Measurements from ENCODE around the gene SURF4.
"Not testable (repeated sequence)": the region's sequence is repeated elsewhere in the genome, so short reads cannot be mapped to it uniquely, and the experiment has no call there.

SURF4 gene

DNA sequence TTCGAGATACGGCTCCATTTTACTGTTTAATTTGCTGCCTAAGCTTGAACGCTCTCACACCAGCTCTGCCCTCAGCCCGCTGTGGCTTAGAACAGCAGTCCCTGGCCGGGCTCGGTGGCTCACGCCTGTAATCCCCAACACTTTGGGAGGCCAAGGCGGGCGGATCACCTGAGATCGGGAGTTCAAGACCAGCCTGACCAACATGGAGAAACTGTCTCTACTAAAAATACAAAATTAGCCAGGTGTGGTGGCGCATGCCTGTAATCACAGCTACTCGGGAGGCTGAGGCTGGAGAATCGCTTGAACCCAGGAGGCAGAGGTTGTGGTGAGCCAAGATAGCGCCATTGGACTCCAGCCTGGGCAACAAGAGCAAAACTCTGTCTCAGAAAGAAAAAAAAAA lies 1.4 kb upstream of the SURF4 start:
- CTCF ChIA-PET, result interaction anchor here (1.3 kb wide), 1 partner anchor 191 kb away, joined by 5 read pairs; no protein-coding TSS in a partner anchor
- Mint-ChIP-seq H3K27me3 (peaks cover 15% of the 10 kb centered on the region), H3K36me3 (peaks cover 13% of the 10 kb centered on the region), H3K4me1 (peaks cover 30% of the 10 kb centered on the region), H3K4me3 (peak overlapping the region; percentile 63)
- H3K27ac Mint-ChIP-seq, H3K9me3 Mint-ChIP-seq, DNase-seq: not testable (repeated sequence)

GRCh38 chr9:133375116-133375723 lies 640 bp downstream of the SURF4 start:
- peak overlapping the region; percentile 98 for H3K27ac Mint-ChIP-seq
- CTCF ChIA-PET, result no interaction called here

DNA sequence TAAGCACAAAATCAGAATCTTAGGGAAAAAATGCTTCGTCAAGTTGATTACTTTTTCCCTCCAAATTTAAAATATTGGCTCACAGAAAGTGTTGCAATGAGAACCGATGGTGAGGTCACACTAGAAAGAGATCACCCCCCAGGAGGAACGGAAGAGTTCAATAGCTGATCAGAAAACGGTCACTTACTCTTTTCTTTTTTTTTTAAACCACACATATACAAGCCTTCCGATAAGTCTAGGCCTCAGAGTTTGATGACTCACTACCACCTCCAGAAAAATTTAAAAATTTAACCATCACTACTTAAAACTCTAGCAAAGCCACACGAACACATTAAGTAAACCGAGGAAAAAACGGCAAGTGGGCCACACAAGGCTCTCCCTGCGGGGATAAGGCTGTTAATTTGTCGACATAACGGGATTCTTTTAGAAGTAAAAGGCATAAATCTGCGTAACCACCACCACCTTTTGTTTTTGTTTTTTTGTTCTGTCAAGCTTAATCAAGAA lies 1.2 kb downstream of the SURF4 start:
- peak overlapping the region; percentile 98 for H3K27ac Mint-ChIP-seq
- H3K4me3 Mint-ChIP-seq, result peak overlapping the region; percentile 92
- no peaks in the 10 kb centered on the region for H3K9me3 Mint-ChIP-seq
- peaks cover 15% of the 10 kb centered on the region for H3K27me3 Mint-ChIP-seq
- H3K4me1 Mint-ChIP-seq, result peaks cover 56% of the 10 kb centered on the region
- CTCF ChIA-PET, result no interaction called here
- H3K36me3 Mint-ChIP-seq, result peaks cover 27% of the 10 kb centered on the region
- DNase-seq, result no peak

More at GRCh38 chr9:133375116-133375723, 640 bp downstream of the SURF4 start:
- peak; percentile 42 for DNase-seq
- Mint-ChIP-seq H3K9me3 (no peaks in the 10 kb centered on the region), H3K4me3 (peak overlapping the region; percentile 92), H3K27me3 (peaks cover 15% of the 10 kb centered on the region), H3K36me3 (peaks cover 21% of the 10 kb centered on the region), H3K4me1 (peaks cover 50% of the 10 kb centered on the region)

- peaks cover 41% of the 10 kb centered on the region for H3K36me3 Mint-ChIP-seq
- CTCF ChIA-PET, result interaction anchor here (0.7 to 3.9 kb wide), 9 partner anchors 9 to 33 kb away, joined by 3 to 32 read pairs (median 6); partner anchors contain the start of genes MED22, RPL7A, SURF1 and SURF2
- H3K4me3 Mint-ChIP-seq, result peak overlapping the region; percentile 64
- peaks cover 71% of the 10 kb centered on the region for H3K4me1 Mint-ChIP-seq
- DNase-seq, result no peak
- peak overlapping the region; percentile 96 for H3K27ac Mint-ChIP-seq
- H3K27me3 Mint-ChIP-seq, result peaks cover 1% of the 10 kb centered on the region
- no peaks in the 10 kb centered on the region for H3K9me3 Mint-ChIP-seq
Observed at GRCh38 chr9:133372144-133372543, 3.7 kb downstream of the SURF4 start.

DNA sequence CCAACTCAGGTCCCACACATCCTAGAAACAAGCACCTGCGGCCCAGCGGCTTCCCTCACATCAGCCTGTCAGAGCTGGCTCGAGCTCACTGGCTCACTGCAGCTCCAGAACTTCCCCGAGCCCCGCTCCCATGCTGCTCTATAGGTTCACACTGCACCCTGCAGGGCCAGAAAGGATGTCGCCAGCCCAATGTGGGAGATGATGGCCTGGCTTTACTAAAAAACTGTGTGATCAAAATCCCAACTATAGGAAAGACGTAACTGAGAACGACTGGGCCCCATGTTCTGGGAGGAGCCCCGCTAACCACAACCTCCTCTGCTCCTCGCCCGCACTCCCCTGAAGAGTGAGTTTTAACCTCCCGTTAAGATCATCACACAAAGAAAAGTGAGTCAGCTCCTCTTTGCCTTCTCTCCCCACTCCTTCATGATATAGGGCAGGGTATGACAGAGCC lies 4.6 kb downstream of the SURF4 start:
- peaks cover 67% of the 10 kb centered on the region for H3K4me1 Mint-ChIP-seq
- CTCF ChIA-PET, result interaction anchor here (0.7 to 3.9 kb wide), 18 partner anchors 9 to 205 kb away, joined by 3 to 32 read pairs (median 5); partner anchors contain the start of genes MED22, RPL7A, SURF1 and SURF2
- no peaks in the 10 kb centered on the region for H3K27me3 Mint-ChIP-seq
- H3K36me3 Mint-ChIP-seq, result peaks cover 44% of the 10 kb centered on the region
- DNase-seq, result peak; percentile 78
- peak overlapping the region; percentile 64 for H3K4me3 Mint-ChIP-seq
- H3K9me3 Mint-ChIP-seq, result no peaks in the 10 kb centered on the region
- peak overlapping the region; percentile 96 for H3K27ac Mint-ChIP-seq

DNA sequence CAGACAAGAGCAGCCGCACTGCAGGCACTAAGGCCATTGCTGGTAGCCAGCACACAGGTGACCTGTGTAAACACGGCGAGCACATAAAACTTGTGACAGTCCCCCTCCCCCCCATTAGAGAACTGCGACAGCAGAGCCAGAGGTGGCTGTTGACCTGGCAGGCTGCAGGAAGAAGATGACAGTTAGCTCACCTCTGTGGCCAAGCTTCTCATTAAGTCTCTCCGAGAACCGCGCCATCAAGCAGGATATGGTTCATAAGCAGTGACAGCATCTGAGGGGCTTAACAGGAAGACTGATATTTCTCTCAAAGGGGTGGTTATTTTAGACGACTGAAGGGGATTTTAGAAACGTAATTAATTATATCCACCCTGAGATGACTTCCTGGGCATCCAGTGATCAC lies 5.2 kb downstream of the SURF4 start:
- CTCF ChIA-PET, result interaction anchor here (0.8 to 3.9 kb wide), 17 partner anchors 8 to 204 kb away, joined by 3 to 32 read pairs (median 5); partner anchors contain the start of genes MED22, RPL7A, SURF1 and SURF2
- H3K27ac Mint-ChIP-seq, result peak overlapping the region; percentile 96
- no peaks in the 10 kb centered on the region for H3K27me3 Mint-ChIP-seq
- peaks cover 67% of the 10 kb centered on the region for H3K4me1 Mint-ChIP-seq
- H3K36me3 Mint-ChIP-seq, result peaks cover 50% of the 10 kb centered on the region
- H3K4me3 Mint-ChIP-seq, result peak overlapping the region; percentile 64
- peak; percentile 62 for DNase-seq
- no peaks in the 10 kb centered on the region for H3K9me3 Mint-ChIP-seq

DNA sequence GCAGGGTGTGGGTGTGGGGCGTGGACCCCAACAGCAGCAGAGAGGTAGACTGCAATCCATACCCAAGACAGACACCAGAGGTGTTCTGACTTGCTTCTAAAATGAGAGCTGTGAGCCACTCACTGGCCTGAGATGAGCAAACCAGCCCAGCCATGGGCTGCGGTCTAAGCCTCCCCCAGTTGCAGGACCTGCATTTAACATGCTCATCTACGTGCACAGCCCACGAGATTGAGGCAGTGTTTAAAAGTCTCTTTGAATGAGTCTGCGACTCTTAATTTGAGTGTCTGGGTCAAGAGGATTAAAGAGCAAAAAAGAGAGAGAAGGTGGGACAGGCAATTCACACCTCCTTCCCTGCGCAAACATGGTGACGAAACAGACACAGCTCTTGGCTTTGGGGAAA lies 5.9 kb downstream of the SURF4 start:
- CTCF ChIA-PET, result interaction anchor here (1.6 to 2.0 kb wide), 2 partner anchors 40 to 184 kb away, joined by 6 to 7 read pairs; no protein-coding TSS in a partner anchor
- H3K4me1 Mint-ChIP-seq, result peaks cover 67% of the 10 kb centered on the region
- H3K9me3 Mint-ChIP-seq, result no peaks in the 10 kb centered on the region
- no peaks in the 10 kb centered on the region for H3K27me3 Mint-ChIP-seq
- peak overlapping the region; percentile 96 for H3K27ac Mint-ChIP-seq
- DNase-seq, result no peak
- peaks cover 53% of the 10 kb centered on the region for H3K36me3 Mint-ChIP-seq
- peak overlapping the region; percentile 64 for H3K4me3 Mint-ChIP-seq

- Mint-ChIP-seq H3K4me3 (no peak overlapping the region), H3K36me3 (peaks cover 50% of the 10 kb centered on the region), H3K4me1 (peaks cover 62% of the 10 kb centered on the region), H3K9me3 (no peaks in the 10 kb centered on the region), H3K27ac (peak overlapping the region; percentile 96), H3K27me3 (no peaks in the 10 kb centered on the region)
- no peak for DNase-seq
- CTCF ChIA-PET, result interaction anchor here (1.6 kb wide), 1 partner anchor 39 kb away, joined by 7 read pairs; no protein-coding TSS in a partner anchor
Observed at GRCh38 chr9:133369422-133369821, 6.4 kb downstream of the SURF4 start.

- Mint-ChIP-seq H3K36me3 (peaks cover 57% of the 10 kb centered on the region), H3K9me3 (no peaks in the 10 kb centered on the region), H3K4me1 (peaks cover 56% of the 10 kb centered on the region), H3K27me3 (no peaks in the 10 kb centered on the region), H3K4me3 (peak overlapping the region; percentile 35), H3K27ac (peak overlapping the region; percentile 64)
- CTCF ChIA-PET, result no interaction called here
- no peak for DNase-seq
Observed at GRCh38 chr9:133368249-133368881, 7.5 kb downstream of the SURF4 start.

DNA sequence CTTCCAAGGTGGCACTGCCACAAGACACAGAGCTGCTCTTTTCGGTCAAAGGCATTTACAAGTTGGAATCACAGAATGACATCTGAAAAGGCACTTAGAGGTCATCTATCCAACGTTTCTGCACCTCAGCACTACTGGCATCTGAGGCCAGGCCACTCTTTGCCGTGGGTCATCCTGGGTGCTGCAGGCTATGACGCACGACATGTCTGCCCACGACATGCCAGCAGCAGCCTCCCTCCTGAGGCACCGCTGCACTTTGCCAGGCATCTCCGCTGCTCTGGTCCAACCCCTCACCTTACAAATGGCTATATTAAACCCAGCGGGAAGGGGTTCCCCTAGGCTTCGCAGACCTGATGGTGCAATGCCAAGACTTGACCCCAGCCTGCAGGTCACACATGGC lies 8.1 kb downstream of the SURF4 start:
- no peak for DNase-seq
- H3K36me3 Mint-ChIP-seq, result peaks cover 58% of the 10 kb centered on the region
- no peaks in the 10 kb centered on the region for H3K9me3 Mint-ChIP-seq
- no peaks in the 10 kb centered on the region for H3K27me3 Mint-ChIP-seq
- CTCF ChIA-PET, result no interaction called here
- peaks cover 50% of the 10 kb centered on the region for H3K4me1 Mint-ChIP-seq
- H3K4me3 Mint-ChIP-seq, result no peak overlapping the region
- no peak overlapping the region for H3K27ac Mint-ChIP-seq

GRCh38 chr9:133367221-133367620 lies 8.6 kb downstream of the SURF4 start:
- no peak for DNase-seq
- no peaks in the 10 kb centered on the region for H3K27me3 Mint-ChIP-seq
- no peak overlapping the region for H3K27ac Mint-ChIP-seq
- CTCF ChIA-PET, result interaction anchor here (0.6 to 1.6 kb wide), 2 partner anchors 10 to 17 kb away, joined by 3 to 5 read pairs; no protein-coding TSS in a partner anchor
- H3K4me1 Mint-ChIP-seq, result peaks cover 45% of the 10 kb centered on the region
- no peaks in the 10 kb centered on the region for H3K9me3 Mint-ChIP-seq
- no peak overlapping the region for H3K4me3 Mint-ChIP-seq
- peaks cover 58% of the 10 kb centered on the region for H3K36me3 Mint-ChIP-seq

- H3K9me3 Mint-ChIP-seq, result no peaks in the 10 kb centered on the region
- peaks cover 37% of the 10 kb centered on the region for H3K4me1 Mint-ChIP-seq
- CTCF ChIA-PET, result interaction anchor here (1.6 to 2.1 kb wide), 2 partner anchors 9 to 15 kb away, joined by 5 to 6 read pairs; no protein-coding TSS in a partner anchor
- H3K36me3 Mint-ChIP-seq, result peaks cover 62% of the 10 kb centered on the region
- DNase-seq, result no peak
- H3K27ac Mint-ChIP-seq, result no peak overlapping the region
- H3K27me3 Mint-ChIP-seq, result no peaks in the 10 kb centered on the region
- no peak overlapping the region for H3K4me3 Mint-ChIP-seq
Observed at GRCh38 chr9:133366435-133366834, 9.4 kb downstream of the SURF4 start.

DNA sequence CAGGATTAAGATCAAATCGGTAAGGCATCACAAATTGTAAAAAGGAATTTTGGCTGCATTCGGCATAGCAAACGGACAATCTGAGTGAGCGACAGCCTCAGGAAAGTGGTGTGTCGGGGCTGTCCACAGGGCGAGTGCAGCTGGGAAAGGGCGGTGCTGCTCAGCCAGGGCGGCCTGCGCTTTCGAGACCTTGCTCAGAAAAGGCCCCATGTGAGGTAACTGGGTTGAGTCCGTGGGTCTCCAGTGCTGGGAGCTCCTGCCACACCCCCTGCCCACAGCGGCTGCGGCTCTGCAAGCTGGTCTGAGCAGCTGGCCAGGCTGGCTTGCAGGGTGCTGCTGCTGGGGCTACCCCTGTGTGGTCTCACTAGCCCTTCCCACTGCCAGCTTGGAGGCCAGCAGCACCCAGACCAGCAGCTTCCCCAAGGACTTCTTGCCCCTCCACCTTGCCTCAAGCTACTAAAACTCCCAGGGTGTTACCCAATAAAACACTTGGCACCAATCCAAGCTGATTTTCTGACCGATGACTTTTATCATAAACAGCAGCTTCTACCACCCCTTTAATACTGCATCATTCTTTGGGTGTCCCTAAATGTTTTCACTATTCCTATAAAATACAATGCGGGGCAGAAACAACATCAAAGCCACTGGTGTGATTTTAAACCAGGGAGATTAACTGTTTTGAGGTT lies 13.4 kb downstream of the SURF4 start:
- Mint-ChIP-seq H3K36me3 (peaks cover 62% of the 10 kb centered on the region), H3K4me3 (no peak overlapping the region), H3K9me3 (no peaks in the 10 kb centered on the region), H3K27ac (peak overlapping the region; percentile 28), H3K4me1 (peaks cover 16% of the 10 kb centered on the region), H3K27me3 (no peaks in the 10 kb centered on the region)
- CTCF ChIA-PET, result interaction anchor here (0.6 to 1.2 kb wide), 3 partner anchors 9 to 42 kb away, joined by 3 to 4 read pairs (median 3); partner anchors contain the start of genes MED22 and RPL7A
- no peak for DNase-seq
